ENCODE results near the gene C13orf46. TPM values are rescaled to one million over a fixed set of nuclear protein-coding genes. Genes with fewer than 3 reads are reported as not detected.

The C13orf46 gene
- total and polyA plus RNA-seq, 2 of the 8 experiments (the other 6 are each of a cell fraction or from before 2014, with no cell fraction given), result 0.23 to 0.28 TPM

DNA sequence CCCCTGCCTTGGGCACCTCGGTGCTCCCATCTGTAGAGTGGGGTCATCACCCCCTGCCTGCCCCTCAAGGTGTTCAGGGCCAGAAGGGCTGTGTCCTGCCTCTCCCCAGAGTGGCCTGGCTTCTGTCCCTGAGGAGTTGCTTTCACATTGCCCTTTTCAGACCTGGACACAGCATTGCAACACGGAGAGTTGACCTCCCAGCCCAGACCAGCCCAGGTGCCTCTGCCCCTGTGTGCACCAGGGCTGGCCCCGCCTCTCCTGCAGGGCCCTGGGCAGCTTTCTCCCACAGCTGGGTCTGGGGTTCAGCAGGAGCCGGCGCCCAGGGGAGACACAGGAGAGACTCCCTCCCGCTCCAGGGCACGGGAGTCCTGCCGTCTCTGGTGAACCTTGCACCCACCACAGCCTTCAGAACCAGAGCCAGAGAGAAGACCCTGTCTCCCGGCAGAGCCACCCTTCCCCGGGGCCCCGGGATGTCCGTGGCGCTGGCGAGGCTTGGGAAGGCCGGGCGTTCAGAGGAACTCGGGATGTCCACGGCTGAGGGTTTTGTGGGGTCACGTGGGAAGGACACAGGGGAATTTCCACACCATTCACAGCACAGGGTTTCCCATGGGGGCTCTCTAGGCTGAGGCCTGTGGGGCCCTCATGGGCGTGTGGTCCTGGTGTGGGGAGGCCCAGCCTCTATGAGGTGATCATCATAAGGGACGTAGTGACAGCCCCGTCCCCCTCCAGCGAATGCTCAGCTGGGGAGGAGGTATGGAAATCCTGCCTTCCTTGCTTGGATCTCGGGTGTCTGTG is 23.2 kb downstream of the C13orf46 start:
- POLR2A ChIA-PET (ENCODE audit: partially characterized antibody), result no interaction called here
- H3K56ac ChIP-seq (replicated peaks; ENCODE audit: insufficient read length, low read depth, low read length), result no peak overlapping the region
- no peak overlapping the region for H3K23ac ChIP-seq (ENCODE audit: insufficient read length)
- no peaks in the 10 kb centered on the region; the same call in 1 of the 2 replicates for H3K79me1 ChIP-seq (ENCODE audit: low read depth, low read length)
- peak overlapping the region; percentile 12 for H4K5ac ChIP-seq (ENCODE audit: insufficient read length, low read depth, low read length)
- H3K14ac ChIP-seq (ENCODE audit: insufficient read length), result no peak overlapping the region
- TF ChIP-seq SP1 (IDR thresholded peaks at IDR 0.05; ENCODE audit: low read depth, low read length) (no peak), USF2 (IDR thresholded peaks at IDR 0.05; ENCODE audit: low read length) (no peak), GABPA (IDR thresholded peaks at IDR 0.05; ENCODE audit: borderline replicate concordance, insufficient read depth, low read length) (no peak), TBP (IDR thresholded peaks at IDR 0.05; ENCODE audit: low read depth, low read length) (0 out of 2 replicates have a peak, but pooled peaks have one; percentile 22)
- no peak overlapping the region for H3K9ac ChIP-seq (replicated peaks in 1 of 4; ENCODE audit: extremely low read depth in 1 of 4, low read depth in 3 of 4, low read length in 3 of 4)
- no peak overlapping the region for H4K91ac ChIP-seq (replicated peaks; ENCODE audit: insufficient read length, low read length)
- no peak for DNase-seq (ENCODE audit: low read depth in 1 of 2, low spot score in 2 of 2)
- no peak for FAIRE-seq
- no peak overlapping the region for H2BK20ac ChIP-seq (ENCODE audit: low read length)
- no peak overlapping the region for H3K18ac ChIP-seq (ENCODE audit: extremely low read depth, low read length)
- no peak overlapping the region for H3K4me2 ChIP-seq (ENCODE audit: insufficient read depth in 1 of 2, low read depth in 2 of 2, low read length in 2 of 2)
- H3K79me2 ChIP-seq (ENCODE audit: control insufficient read depth in 1 of 2, insufficient read depth in 2 of 2, low read length in 2 of 2), result no peaks in the 10 kb centered on the region
- CTCF ChIA-PET (ENCODE audit: partially characterized antibody), result no interaction called here
- no peak overlapping the region for H2BK12ac ChIP-seq (ENCODE audit: low read depth, low read length)
- H2BK5ac ChIP-seq (ENCODE audit: low read depth, low read length), result no peak overlapping the region
- H3K27ac ChIP-seq (ENCODE audit: low read depth, low read length), result no peak overlapping the region
- 79% methylated on average over 24 of the region's 24 CpGs; no CpG with 5 or more reads in 1 of the 2 experiments for WGBS, 2 experiments (ENCODE audit: extremely low coverage in 1 of 2, insufficient coverage in 1 of 2, insufficient read length in 1 of 2, insufficient replicate concordance in 2 of 2, low coverage in 1 of 2, low lambda C conversion rate in 2 of 2, missing lambda C conversion rate in 1 of 2)
- H2AK5ac ChIP-seq (ENCODE audit: low read depth, low read length), result no peak overlapping the region
- no peak overlapping the region for H3K4me3 ChIP-seq (ENCODE audit: extremely low read depth in 1 of 4, insufficient read depth in 2 of 4, low read depth in 3 of 4, low read length in 4 of 4)
- H3K27me3 ChIP-seq (replicated peaks in 1 of 4; ENCODE audit: control insufficient read depth in 3 of 4, extremely low read depth in 1 of 4, insufficient read depth in 3 of 4, low read length in 3 of 4), result no peaks in the 10 kb centered on the region
- no peak overlapping the region for H3K4ac ChIP-seq (replicated peaks; ENCODE audit: insufficient read length, low read depth, low read length)
- H2AFZ ChIP-seq (ENCODE audit: low read length), result no peak overlapping the region
- H3K4me1 ChIP-seq (replicated peaks in 1 of 4; ENCODE audit: control insufficient read depth in 3 of 4, insufficient read depth in 4 of 4, low read length in 3 of 4), result peaks cover 0 to 2% (median 0%) of the 10 kb centered on the region in 4 experiments; a peak in 1 of 7 replicates
- H3K23me2 ChIP-seq (ENCODE audit: low read depth, low read length), result no peaks in the 10 kb centered on the region
- H3K36me3 ChIP-seq (ENCODE audit: control insufficient read depth in 2 of 4, insufficient read depth in 4 of 4, low read length in 3 of 4), result no peaks in the 10 kb centered on the region
- no peak overlapping the region for H2BK15ac ChIP-seq (ENCODE audit: low read length)
- peaks cover 0 to 14% of the 10 kb centered on the region in 2 experiments; a peak in 1 of 4 replicates for H3K9me3 ChIP-seq (ENCODE audit: insufficient read depth in 2 of 2, low read depth in 1 of 2, low read length in 1 of 2)
- H4K20me1 ChIP-seq (replicated peaks in 1 of 2; ENCODE audit: control insufficient read depth in 1 of 2, insufficient read depth in 2 of 2, low read length in 2 of 2), result no peaks in the 10 kb centered on the region
- no peak overlapping the region for H2BK120ac ChIP-seq (replicated peaks; ENCODE audit: low read depth, low read length)
- H4K8ac ChIP-seq (ENCODE audit: extremely low read depth, insufficient read depth, low read length), result peak overlapping the region; percentile 65

All from H1 (cell line).